GM03348 (cell line): ENCODE results near the gene UBE2E1.

Source experiments
- DNase-seq: peaks from one replicate; pipeline ENCODE4 v3.0.0; 2012; ENCODE audit warnings: low spot score

The UBE2E1 gene

GRCh38 chr3:23796518-23796917 lies 9.2 kb upstream of the UBE2E1 start:
- no peak for DNase-seq

- no peak for DNase-seq
Measured at GRCh38 chr3:23797491-23797890, 8.3 kb upstream of the UBE2E1 start.

GRCh38 chr3:23798456-23798855 lies 7.3 kb upstream of the UBE2E1 start:
- DNase-seq: no peak

- no peak for DNase-seq
Measured at GRCh38 chr3:23798876-23799275, 6.9 kb upstream of the UBE2E1 start.

GRCh38 chr3:23800731-23801130 lies 5.0 kb upstream of the UBE2E1 start:
- DNase-seq: peak; percentile 30

GRCh38 chr3:23804441-23805209 lies 1.1 kb upstream of the UBE2E1 start:
- no peak for DNase-seq

DNA sequence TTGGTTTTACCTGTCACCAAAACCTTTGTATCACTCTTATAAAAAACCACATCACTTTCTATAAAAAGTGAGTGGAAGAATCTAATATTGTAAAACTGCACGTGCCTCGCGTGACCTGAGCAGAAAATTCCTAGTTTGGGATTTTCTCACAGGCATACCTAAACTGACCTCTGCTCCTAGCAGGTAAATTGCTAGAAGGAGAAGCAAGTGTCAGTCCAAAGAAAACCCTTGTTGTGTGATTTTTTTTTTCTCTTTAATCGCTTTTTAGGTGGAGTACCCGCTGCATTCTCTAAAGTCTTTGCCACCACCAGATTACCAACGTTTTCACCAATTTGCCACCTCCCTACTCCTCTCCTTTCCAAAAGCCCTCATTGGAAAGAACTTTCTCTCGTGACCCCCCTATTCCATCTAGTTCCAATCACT lies 534 bp upstream of the UBE2E1 start:
- no peak for DNase-seq

GRCh38 chr3:23806534-23807423 lies 1.0 kb downstream of the UBE2E1 start:
- DNase-seq: peak; percentile 67

- DNase-seq: no peak
Measured at GRCh38 chr3:23807424-23808015, 1.8 kb downstream of the UBE2E1 start.

- DNase-seq: no peak
Measured at GRCh38 chr3:23808525-23808924, 2.8 kb downstream of the UBE2E1 start.

- no peak for DNase-seq
Measured at GRCh38 chr3:23809294-23809693, 3.5 kb downstream of the UBE2E1 start.

DNA sequence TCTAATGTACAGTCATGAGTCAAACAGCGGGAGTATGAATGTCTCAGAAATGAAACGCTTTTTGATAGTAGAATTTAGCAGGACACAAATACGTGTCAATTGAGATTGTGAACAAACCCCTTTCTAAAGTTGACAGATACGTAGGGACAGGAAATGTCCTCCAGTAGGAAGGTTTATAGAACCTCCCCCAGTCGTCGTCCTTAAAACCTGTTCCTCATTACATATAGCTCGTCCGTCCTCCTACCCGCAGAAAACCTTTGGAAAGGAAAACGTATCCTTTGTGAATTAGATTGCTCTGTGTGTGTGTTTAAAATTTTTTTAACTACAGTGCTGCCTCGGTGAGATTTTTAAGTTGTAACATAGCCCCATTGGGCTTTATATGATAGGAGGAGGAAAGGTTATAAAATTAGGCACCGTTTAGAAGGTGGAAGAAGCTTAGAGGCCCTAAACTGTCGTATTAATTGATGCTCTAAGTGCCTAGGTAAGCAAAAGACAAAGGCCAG lies 4.1 kb downstream of the UBE2E1 start:
- no peak for DNase-seq

- peak; percentile 80 for DNase-seq
Measured at GRCh38 chr3:23810343-23811184, 4.8 kb downstream of the UBE2E1 start.

DNA sequence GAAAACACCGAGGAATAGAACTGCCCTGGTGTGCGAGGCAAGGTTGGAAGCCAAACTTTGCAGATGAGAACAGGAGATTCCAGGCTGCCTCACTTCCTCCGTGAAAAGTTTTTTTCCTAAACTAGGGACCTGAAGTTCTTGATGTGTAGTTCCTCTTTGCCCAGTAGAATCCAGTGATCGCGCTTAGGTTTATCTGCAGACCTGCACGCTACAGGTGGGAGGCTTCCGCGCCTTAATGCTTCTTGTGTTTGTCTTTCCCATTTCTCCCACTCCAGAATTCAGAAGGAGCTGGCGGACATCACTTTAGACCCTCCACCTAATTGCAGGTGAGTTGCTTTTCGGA lies 5.4 kb downstream of the UBE2E1 start:
- DNase-seq: no peak

DNA sequence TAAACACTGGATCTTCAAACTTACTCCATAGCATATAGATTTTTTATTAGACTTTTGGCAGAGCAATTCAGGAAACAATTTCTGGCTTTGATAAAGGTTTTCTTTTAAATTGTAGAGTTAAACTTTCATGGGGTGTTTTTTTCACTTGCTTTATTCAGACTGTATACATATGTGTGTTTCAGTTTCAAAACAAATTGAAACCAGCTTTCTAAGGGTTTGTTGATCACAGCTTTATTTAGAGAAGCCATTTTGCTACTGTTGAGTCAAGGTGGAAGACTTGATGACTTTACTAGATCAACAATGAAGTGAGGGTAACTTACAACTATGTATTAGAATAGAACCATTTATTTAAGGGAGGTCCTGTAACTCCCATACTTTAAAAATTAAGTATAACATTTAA lies 6.2 kb downstream of the UBE2E1 start:
- DNase-seq: no peak

DNA sequence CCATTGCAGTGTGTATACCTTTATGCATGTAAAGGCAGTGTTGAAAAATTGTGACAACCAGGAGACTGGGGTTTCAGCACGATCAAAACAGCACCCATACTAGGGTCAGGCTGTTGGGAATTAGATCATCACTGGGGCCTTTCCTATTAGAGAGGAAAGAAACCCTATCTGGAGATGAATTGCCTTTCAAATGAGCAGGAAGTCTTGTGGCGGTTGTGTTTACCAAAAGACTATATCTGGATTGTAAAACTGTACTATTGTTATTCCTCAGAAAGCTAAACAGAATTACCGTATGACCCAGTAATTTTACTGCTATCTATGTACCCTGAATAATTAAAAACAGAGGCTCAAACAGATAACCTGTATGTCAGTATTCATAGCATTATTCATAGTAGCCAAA lies 10.1 kb downstream of the UBE2E1 start:
- no peak for DNase-seq

DNA sequence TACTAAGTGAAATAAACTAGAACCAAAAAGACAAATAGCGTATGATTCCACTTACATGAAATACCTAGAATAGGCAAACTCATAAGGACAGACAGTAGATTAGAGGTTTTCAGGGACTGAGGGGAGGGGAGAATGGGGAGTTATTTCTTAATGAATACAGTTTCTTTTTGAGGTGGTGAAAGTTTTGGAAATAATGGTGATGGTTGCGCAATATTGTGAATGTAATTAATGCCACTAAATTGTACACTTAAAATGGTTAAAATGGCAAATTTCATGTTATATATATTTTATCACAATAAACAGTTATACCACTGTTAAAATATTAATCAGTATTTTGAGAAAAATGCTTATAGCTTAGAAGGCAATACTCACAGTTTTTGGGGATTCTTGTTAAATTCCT lies 11.0 kb downstream of the UBE2E1 start:
- DNase-seq: no peak

DNA sequence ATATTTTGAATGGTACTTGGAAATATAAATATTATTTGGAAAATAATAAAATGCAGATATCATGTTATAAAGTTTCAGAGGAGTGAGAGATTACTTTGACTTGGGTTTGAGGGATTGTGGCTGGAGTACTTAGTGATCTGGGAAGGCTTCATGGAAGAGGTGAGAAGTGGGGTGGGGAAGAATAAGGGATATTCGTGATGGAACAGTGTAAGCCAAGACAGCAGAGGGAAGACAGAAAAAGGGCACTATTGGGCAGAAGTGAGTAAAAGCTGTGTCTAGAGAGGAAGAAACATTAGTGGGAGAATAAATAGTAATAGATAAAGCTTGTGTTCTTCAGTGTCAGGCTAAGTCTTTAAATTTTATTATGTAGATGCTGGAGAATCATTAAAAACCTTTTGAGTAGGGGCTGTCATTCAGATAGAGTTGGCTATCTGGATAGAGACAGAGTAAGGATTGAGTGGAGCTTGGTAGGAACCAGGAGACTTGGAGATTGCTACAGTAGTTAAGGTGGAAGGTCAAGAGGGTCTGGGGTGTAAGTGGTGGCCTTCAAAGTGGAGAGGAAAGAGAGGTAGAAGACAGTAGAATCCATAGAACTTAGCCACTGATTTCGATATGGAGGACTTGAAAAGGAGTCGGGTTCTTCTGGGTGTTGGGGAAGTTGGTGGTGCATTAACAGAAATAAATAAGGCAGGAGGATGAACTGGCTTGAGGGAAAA lies 11.9 kb downstream of the UBE2E1 start:
- no peak for DNase-seq

- no peak for DNase-seq
Measured at GRCh38 chr3:23819599-23820360, 14.0 kb downstream of the UBE2E1 start.

- no peak for DNase-seq
Measured at GRCh38 chr3:23820888-23821287, 15.1 kb downstream of the UBE2E1 start.
